ENCODE results near the gene UBXN6.

- TF ChIP-seq CTCF (IDR thresholded peaks at IDR 0.05; ENCODE audit: borderline replicate concordance, extremely low read depth, low read length, poor library complexity, severe bottlenecking) (no peak), EZH2 (IDR thresholded peaks at IDR 0.05; ENCODE audit: borderline replicate concordance, low read depth, low read length, severe bottlenecking) (no peak)
These were observed 18.4 kb downstream of the UBXN6 start for GRCh38 chr19:4439243-4439642.

Measured in DND-41 (cell line).